Measurements from ENCODE around the gene NSUN3.
"Not testable (repeated sequence)": the region's sequence is repeated elsewhere in the genome, so short reads cannot be mapped to it uniquely, and the experiment has no call there.

NSUN3 gene

GRCh38 chr3:94069194-94069813 lies 6.4 kb downstream of the NSUN3 start:
- DNase-seq, result no peak

DNA sequence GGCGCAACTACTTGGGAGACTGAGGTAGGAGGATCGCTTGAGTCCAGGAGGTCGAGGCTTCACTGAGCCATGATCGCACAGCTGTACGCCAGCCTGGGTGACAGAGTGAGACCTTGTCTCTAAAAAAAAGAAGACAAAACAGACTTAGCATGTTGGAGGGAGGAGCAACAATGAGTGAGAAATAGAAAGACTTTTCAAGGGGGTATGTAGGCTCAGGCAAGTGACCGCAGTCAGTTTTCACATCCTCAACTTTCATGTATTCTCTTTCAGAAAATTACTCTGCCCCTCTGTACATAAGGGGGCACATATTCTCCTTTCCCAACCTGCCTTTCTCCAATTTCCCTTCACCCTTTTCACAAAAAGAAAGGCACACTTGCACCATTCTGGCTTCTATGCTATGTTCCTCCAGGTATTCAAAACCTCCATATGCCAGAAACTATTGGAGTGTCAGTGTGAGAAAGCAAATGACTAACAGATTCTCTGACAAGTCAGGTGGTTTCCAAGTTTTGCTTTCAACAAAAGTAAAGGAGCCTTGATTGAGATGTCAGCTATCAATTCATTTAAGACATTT lies 7.6 kb downstream of the NSUN3 start:
- DNase-seq, result no peak

GRCh38 chr3:94071713-94072284 lies 8.9 kb downstream of the NSUN3 start:
- no peak for DNase-seq

- DNase-seq, result no peak
Measured at GRCh38 chr3:94076055-94076454, 13.2 kb downstream of the NSUN3 start.

GRCh38 chr3:94080552-94080951 lies 17.7 kb downstream of the NSUN3 start:
- DNase-seq, result not testable (repeated sequence)

DNA sequence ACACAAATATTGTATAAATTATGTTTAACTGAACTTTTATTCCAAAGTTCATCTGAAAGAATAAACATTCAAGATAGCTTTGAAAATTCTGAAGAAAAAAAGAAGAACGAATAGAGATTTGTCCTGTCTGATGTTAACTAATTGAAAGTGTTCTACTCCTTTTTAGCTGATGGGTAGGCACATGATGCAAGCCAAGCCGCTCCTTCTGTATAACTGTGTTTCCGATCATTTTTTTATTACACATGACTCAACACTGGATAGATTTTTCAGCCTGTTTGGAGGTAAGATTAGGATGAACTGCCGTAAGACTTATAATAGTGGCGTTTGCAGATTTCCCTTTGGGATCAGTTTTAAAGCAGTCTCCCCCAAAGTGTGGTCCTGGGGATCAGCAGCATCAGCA lies 19.0 kb downstream of the NSUN3 start:
- DNase-seq, result no peak

GRCh38 chr3:94082391-94082937 lies 19.6 kb downstream of the NSUN3 start:
- DNase-seq, result no peak

- no peak for DNase-seq
Measured at GRCh38 chr3:94083261-94083660, 20.4 kb downstream of the NSUN3 start.

- no peak for DNase-seq
Measured at GRCh38 chr3:94089126-94089525, 26.3 kb downstream of the NSUN3 start.

DNA sequence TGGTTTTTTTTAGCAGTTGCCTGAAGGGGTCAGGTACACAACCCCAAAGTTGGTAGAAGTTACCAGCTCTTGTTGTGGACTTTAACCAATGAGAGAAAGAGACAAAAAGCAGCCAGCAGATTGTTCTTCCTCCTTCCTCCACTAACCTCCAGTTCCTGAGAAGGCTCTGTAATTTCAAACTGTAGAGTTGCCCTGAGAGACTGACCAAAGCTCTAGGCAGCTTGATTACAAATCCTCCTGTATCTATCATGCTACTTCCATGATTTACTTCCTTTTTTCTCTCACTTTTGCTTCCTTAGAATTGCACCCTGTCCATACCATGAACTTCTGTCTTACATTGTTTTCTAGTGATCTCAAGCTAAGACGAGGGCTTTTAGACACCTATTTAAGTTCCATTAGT lies 29.2 kb downstream of the NSUN3 start:
- no peak for DNase-seq

DNA sequence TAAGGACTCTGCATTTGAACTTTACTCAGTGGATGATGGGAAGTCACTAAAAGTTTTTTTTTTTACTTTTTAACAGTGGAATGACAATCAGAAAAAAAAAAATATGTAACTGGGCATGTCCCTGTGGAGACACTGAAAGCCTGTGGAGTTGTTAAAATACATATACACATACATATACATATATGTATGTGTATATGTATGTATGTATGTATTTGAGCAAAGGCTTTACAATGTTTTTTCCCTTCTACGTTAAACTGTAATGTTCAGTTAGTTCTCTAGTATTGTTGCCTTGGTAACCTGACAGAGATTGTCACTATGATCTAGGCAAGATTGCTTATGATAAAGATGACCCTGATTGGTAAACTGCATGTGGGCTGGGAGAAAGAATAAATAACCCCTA lies 30.3 kb downstream of the NSUN3 start:
- DNase-seq, result no peak

DNA sequence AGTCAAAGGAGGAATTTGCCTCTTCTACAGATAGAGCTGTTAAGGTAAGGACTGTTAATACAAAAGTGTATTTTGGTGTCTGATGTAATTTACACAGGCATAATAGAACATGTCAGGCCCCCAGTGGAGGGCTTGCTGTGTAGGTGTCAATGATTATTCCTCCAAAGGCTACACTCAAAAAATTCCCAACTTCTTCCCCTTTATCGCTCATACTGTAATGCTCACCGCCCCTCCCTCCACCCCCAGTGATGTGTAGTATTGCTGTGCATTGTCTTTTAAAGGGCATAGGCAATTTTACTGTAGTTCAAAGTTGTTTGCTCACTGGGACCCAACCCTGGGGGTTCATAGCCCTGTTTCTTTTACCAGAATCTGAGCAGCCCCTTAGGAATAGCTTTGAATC lies 32.2 kb downstream of the NSUN3 start:
- no peak for DNase-seq

DNA sequence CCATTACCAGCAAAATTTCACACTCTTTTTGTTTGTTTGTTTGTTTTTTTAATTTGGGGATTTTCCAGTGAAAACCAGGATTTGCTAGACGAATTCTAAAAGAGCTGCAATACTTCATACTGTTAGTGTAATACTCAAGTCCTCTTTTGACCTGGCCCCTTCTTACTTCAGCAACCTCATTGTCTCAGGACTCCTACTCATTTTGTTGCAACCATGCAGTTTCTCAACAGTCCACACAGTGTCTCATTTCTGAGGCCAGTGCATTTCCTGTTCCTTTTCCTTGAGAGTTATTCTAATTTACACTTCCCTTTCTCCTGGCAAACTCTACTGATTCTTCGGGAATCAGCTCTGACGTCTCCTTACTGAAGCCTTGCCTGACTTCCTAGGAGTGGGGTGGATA lies 35.6 kb downstream of the NSUN3 start:
- DNase-seq, result no peak

GRCh38 chr3:94099311-94099710 lies 36.5 kb downstream of the NSUN3 start:
- DNase-seq, result no peak

DNA sequence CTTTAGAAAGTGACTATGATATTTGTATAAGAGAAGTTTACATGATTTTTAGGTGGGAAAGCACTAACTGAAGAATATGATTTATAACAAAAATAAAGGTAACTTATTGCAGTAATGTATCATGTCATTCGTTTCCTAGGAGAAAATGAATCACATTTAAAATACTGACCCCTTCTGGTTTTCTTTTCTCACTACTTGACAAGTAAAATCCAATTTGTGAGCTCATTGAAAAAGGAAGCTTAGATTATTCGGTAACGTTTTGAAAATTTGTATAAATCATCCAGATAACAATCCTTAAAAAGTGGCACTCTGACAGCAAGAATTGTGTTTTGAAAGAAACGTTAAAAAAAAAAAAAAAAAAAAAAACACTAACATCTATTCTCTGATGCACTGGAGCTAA lies 39.0 kb downstream of the NSUN3 start:
- no peak for DNase-seq

DNA sequence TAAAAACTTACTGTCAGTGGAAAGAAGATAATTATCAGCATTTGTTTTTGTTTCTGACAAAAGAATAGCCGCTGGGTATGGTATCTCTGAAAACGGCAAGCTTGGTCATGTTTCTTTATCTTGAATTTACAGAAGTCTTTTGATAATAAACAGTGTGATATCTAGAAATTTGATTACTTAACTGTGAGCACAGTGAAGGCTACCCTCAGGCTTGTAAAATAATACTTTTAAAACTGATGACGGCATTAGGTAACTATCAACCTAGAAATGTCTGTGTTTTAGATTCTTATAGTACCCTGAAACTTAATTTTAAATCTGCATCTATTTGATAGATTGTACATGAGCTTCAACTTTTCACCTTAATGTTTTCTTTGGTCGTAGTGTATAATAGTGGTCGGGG lies 43.4 kb downstream of the NSUN3 start:
- no peak for DNase-seq

DNA sequence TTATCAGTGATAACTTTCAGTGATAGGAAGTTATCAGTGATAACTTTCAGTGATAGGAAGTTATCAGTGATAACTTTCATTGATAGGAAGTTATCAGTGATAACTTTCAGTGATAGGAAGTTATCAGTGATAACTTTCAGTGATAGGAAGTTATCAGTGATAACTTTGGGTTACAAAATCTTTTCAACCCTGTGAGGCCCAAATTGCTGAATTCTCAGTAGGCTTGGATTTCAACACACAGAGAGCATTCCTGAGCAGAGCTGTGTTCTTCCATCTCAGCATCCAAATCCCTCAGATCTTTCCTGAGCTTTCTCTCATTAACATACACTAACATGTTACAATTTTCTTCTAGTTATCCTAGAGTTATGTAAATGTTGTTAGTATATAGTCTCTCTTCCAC lies 47.4 kb downstream of the NSUN3 start:
- DNase-seq, result not testable (repeated sequence)

- DNase-seq, result no peak
Measured at GRCh38 chr3:94110854-94111253, 48.0 kb downstream of the NSUN3 start.

- no peak for DNase-seq
Measured at GRCh38 chr3:94114666-94115065, 51.8 kb downstream of the NSUN3 start.

DNA sequence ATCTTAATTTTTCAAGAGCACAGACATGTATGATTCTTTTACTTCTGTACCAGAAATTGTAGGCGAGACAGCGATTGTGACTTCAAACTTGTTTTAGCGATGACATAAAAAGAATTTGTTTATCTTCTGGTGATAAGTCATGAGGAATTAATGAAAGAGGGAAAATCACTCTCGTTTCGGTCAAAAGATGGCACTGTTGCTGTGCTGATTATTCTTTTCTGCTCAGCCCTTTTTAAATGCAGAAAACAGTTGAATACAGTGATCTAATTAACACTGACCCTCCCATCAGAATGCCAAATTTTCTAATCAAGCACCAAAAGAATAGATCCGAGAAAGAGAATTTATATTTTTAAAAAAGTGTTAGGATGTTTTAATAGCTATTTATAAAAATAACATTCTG lies 52.6 kb downstream of the NSUN3 start:
- no peak for DNase-seq

- no peak for DNase-seq
Measured at GRCh38 chr3:94117729-94118128, 54.9 kb downstream of the NSUN3 start.

DNA sequence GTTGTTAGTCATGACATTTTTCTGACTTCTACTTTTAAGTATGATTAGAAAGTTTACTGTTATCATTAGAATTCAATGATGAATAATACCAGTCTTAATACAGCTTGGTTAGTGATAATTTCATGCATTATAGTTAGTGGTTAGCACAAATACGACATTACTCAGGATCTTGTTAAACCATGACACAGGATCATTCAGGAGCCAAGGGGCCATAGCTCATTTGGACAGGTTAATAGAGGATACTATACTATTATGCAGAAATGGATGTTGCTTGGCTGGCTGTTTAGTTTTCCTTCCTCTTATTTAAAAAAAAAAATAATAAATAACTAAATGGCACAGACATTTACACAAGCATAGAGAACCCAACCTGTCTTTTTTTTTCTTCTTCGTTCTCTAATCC lies 55.5 kb downstream of the NSUN3 start:
- no peak for DNase-seq

DNA sequence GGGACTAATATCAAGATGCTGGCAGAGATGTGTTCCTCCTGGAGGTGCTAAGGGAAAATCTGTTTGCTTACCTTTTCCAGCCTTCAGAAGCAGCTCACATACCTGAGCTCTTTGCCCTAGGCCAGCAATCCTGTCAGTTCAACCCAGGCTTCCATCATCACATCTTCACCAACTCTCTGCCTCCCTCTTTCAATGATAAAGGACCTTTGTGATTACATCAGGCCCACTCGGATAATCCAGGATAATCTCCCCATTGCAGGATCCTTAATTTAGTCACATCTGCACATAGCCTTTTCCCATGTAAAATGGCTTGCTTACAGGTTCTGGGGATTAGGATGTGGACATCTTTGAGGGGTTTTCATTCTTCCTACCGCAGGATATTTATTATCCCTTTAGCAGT lies 58.3 kb downstream of the NSUN3 start:
- DNase-seq, result no peak

GRCh38 chr3:94127115-94127514 lies 64.3 kb downstream of the NSUN3 start:
- no peak for DNase-seq

DNA sequence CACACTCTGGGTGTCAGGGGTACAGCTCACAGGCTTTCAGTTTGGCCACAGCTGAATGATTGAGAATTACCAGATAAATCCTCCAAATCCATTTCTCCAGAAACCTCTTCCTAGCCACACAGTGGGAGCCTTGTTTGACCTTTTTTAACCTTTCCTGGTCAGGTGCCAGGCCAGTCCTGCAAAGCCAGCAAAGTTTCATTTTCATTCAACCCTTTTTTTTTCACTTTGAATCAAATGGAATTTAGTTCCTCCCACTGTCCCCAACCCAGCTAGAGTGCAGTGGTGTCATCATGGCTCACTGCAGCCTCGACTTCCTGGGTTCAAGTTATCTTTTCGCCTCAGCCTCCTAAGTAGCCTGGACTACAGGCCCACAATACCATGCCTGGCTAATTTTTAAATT lies 67.8 kb downstream of the NSUN3 start:
- DNase-seq, result no peak

Measured in stimulated activated CD8-positive, alpha-beta memory T cell treated with anti-CD3 and anti-CD28 coated beads, Interleukin-4, amount 100 ng/mL, for 48 hours (primary cell).